Measurements from ENCODE around the gene PTPRM.

The PTPRM gene

GRCh38 chr18:8140841-8141501 lies 573.9 kb downstream of the PTPRM start:
- no peak for TF ChIP-seq CTCF (conservative IDR thresholded peaks at IDR 0.05; ENCODE audit: low read depth)
- ChIA-PET CTCF (no interaction called here), POLR2A (ENCODE audit: low non-redundant PET) (no interaction called here)
- no peak overlapping the region for H3K27ac ChIP-seq
- DNase-seq (ENCODE audit: low spot score): peak; percentile 50

- no peak for DNase-seq (ENCODE audit: low spot score)
- CTCF ChIA-PET: no interaction called here
- POLR2A ChIA-PET (ENCODE audit: low non-redundant PET): no interaction called here
- TF ChIP-seq CTCF (conservative IDR thresholded peaks at IDR 0.05; ENCODE audit: low read depth): no peak
- H3K27ac ChIP-seq: no peak overlapping the region
Observed at GRCh38 chr18:8142131-8142711, 575.1 kb downstream of the PTPRM start.

- ChIA-PET CTCF (interaction anchor here (0.6 kb wide), 1 partner anchor 61 kb away, joined by 4 read pairs; no protein-coding TSS in a partner anchor), POLR2A (ENCODE audit: low non-redundant PET) (no interaction called here)
- TF ChIP-seq CTCF (conservative IDR thresholded peaks at IDR 0.05; ENCODE audit: low read depth): no peak
- DNase-seq (ENCODE audit: low spot score): no peak
- H3K27ac ChIP-seq: no peak overlapping the region
Observed at GRCh38 chr18:8142932-8143331, 575.8 kb downstream of the PTPRM start.

GRCh38 chr18:8151181-8151580 lies 584.1 kb downstream of the PTPRM start:
- no peak for DNase-seq (ENCODE audit: low spot score)
- H3K27ac ChIP-seq: no peak overlapping the region
- ChIA-PET POLR2A (ENCODE audit: low non-redundant PET) (no interaction called here), CTCF (no interaction called here)
- TF ChIP-seq CTCF (conservative IDR thresholded peaks at IDR 0.05; ENCODE audit: low read depth): no peak

GRCh38 chr18:8153887-8154583 lies 586.9 kb downstream of the PTPRM start:
- POLR2A ChIA-PET (ENCODE audit: low non-redundant PET): no interaction called here
- peak; percentile 30 for DNase-seq (ENCODE audit: low spot score)
- CTCF ChIA-PET: interaction anchor here (0.5 to 0.7 kb wide), 2 partner anchors 18 to 175 kb away, joined by 3 read pairs; no protein-coding TSS in a partner anchor

GRCh38 chr18:8162802-8163201 lies 595.7 kb downstream of the PTPRM start:
- peak; percentile 12 for DNase-seq (ENCODE audit: low spot score)
- CTCF ChIA-PET: no interaction called here
- peak overlapping the region; percentile 44 for H3K27ac ChIP-seq
- no peak for TF ChIP-seq CTCF (conservative IDR thresholded peaks at IDR 0.05; ENCODE audit: low read depth)
- POLR2A ChIA-PET (ENCODE audit: low non-redundant PET): no interaction called here

More at GRCh38 chr18:8153887-8154583, 586.9 kb downstream of the PTPRM start:
- no peak overlapping the region for H3K27ac ChIP-seq
- no peak for TF ChIP-seq CTCF (conservative IDR thresholded peaks at IDR 0.05; ENCODE audit: low read depth)

Measured in RWPE1 (cell line).